HEK293T (cell line): ENCODE data around the gene WNK1.

Experiments
- ARNT ChIP-seq: fragments of 450-650 bp; IDR thresholded peaks from 2 replicates; pipeline ENCODE4 v1.6.1; 2017; ENCODE audit warnings: mild to moderate bottlenecking
- BHLHE40 ChIP-seq: fragments of 450-650 bp; IDR thresholded peaks from 2 replicates; pipeline ENCODE4 v1.6.1; 2016; ENCODE audit warnings: mild to moderate bottlenecking, moderate library complexity, borderline replicate concordance
- SUZ12 ChIP-seq: fragments of 450-650 bp; IDR thresholded peaks from 2 replicates; pipeline ENCODE4 v1.6.1; 2016; ENCODE audit warnings: mild to moderate bottlenecking

DNA sequence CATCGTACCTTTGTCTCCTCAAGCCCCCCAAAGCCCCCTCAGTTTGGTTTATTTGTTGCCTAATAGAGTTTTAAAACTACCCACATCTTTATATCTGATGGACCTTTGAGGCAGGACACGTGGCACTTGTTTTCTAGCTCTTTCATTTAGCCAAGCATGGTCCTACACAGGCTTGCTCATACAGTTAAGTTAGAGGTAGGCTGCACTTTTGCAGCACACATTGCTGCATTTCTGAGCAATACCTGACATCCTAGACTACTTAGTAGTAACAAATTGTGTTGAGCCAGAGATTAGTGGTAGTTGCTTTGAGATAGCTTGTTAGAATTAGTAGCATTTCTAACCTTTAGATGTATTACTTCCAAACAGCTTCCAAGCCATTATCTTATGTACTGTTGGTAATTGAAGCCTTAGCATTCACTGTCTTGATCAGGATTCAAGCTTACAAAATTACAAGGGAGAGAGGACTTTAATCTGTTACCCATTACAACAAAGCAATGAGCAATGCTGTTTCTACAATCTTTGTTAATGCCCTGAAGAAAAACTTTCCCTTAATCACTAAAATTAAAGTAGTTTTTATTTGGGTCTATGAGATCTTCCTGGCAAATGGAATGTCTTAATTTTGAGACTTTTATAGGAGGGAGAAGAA is 96.6 kb downstream of the WNK1 start:
- TF ChIP-seq BHLHE40 (no peak), ARNT (no peak), SUZ12 (no peak)
